ENCODE results near the gene HDAC8. TPM values are rescaled to one million over a fixed set of nuclear protein-coding genes. Genes with fewer than 3 reads are reported as not detected.

HDAC8 gene
- total and polyA plus RNA-seq, 9 of the 15 experiments (the other 6 are each of a cell fraction or from before 2014, with no cell fraction given) = 18.9 to 53.8 (median 28.7) TPM

GRCh38 chrX:72526534-72527508, 45.8 kb downstream of the HDAC8 start (continued):
- no peak for TF ChIP-seq TCF15 (CRISPR knock-in tag; IDR thresholded peaks at IDR 0.05)
- TF ChIP-seq, protein P1, sequence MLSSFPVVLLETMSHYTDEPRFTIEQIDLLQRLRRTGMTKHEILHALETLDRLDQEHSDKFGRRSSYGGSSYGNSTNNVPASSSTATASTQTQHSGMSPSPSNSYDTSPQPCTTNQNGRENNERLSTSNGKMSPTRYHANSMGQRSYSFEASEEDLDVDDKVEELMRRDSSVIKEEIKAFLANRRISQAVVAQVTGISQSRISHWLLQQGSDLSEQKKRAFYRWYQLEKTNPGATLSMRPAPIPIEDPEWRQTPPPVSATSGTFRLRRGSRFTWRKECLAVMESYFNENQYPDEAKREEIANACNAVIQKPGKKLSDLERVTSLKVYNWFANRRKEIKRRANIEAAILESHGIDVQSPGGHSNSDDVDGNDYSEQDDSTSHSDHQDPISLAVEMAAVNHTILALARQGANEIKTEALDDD (IDR thresholded peaks at IDR 0.05) = peak; percentile 91
- no peak for TF ChIP-seq NBN (IDR thresholded peaks at IDR 0.05; ENCODE audit: low read depth)
- TF ChIP-seq POLR3A (IDR thresholded peaks at IDR 0.05; ENCODE audit: borderline replicate concordance, extremely low read depth, insufficient read depth, insufficient read length) = no peak
- TF ChIP-seq SMAD1 (IDR thresholded peaks at IDR 0.05; ENCODE audit: low read depth, low read length, partially characterized antibody) = no peak
- TF ChIP-seq MEIS2 (IDR thresholded peaks at IDR 0.05; ENCODE audit: partially characterized antibody) = peak; percentile 24
- TF ChIP-seq THAP12 (CRISPR knock-in tag; IDR thresholded peaks at IDR 0.05) = no peak
- no peak for TF ChIP-seq ZBTB7A (IDR thresholded peaks at IDR 0.05; ENCODE audit: borderline replicate concordance, control insufficient read depth, low read depth, low read length)
- TF ChIP-seq HDAC1 (IDR thresholded peaks at IDR 0.05) = 0 out of 4 replicates have a peak, but pooled peaks of 1 of the 2 experiments have one; percentile 18
- TF ChIP-seq NR2C2 (CRISPR knock-in tag; IDR thresholded peaks at IDR 0.05) = no peak
- no peak for TF ChIP-seq NR2C2 (tag; IDR thresholded peaks at IDR 0.05)
- TF ChIP-seq ZNF398 (CRISPR knock-in tag; IDR thresholded peaks at IDR 0.05) = no peak
- TF ChIP-seq ZBTB34 (CRISPR knock-in tag; IDR thresholded peaks at IDR 0.05) = no peak
- TF ChIP-seq, protein P2, sequence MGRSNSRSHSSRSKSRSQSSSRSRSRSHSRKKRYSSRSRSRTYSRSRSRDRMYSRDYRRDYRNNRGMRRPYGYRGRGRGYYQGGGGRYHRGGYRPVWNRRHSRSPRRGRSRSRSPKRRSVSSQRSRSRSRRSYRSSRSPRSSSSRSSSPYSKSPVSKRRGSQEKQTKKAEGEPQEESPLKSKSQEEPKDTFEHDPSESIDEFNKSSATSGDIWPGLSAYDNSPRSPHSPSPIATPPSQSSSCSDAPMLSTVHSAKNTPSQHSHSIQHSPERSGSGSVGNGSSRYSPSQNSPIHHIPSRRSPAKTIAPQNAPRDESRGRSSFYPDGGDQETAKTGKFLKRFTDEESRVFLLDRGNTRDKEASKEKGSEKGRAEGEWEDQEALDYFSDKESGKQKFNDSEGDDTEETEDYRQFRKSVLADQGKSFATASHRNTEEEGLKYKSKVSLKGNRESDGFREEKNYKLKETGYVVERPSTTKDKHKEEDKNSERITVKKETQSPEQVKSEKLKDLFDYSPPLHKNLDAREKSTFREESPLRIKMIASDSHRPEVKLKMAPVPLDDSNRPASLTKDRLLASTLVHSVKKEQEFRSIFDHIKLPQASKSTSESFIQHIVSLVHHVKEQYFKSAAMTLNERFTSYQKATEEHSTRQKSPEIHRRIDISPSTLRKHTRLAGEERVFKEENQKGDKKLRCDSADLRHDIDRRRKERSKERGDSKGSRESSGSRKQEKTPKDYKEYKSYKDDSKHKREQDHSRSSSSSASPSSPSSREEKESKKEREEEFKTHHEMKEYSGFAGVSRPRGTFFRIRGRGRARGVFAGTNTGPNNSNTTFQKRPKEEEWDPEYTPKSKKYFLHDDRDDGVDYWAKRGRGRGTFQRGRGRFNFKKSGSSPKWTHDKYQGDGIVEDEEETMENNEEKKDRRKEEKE (IDR thresholded peaks at IDR 0.05; ENCODE audit: borderline replicate concordance in 1 of 2, control insufficient read depth in 1 of 2, low read depth in 2 of 2, low read length in 1 of 2) = no peak
